ENCODE measurements around the gene PLXNA4. TPM values are rescaled to one million over a fixed set of nuclear protein-coding genes. Genes with fewer than 3 reads are reported as not detected.

The PLXNA4 gene
- total RNA-seq, 3 donors from 2014 or later = 0.08 to 0.38 (median 0.08) TPM

DNA sequence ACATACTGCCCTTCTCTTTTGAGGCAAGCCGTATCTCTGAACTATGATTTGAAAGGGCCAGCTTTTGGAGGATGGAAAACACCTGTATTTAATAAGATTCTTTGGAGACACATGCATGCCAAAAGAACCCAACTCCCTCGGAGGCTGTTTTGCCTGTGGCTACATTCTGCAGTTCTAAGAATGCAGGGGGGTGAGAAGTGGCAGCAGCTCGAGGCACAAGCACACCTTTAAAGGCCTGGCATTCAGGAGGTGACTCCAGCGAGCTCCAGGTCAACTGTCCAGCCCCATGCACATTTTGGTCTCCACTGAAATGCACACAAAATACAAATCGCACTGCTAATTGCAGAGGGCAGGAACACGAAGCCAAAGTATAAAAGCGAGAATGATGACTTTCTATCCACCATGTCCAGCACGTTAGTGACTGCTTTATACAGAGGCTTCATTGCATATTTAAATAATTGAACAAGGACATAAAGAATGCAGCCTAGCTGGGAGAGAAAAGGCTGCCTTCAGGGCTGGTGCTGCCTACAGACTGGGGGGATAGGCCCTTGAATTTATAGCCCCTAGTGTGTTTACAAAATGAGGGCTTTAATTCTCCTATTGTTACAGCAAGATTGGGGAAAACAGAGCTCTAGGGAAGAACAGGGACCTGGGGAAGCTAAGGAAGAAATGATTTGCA is 359.3 kb downstream of the PLXNA4 start:
- Mint-ChIP-seq H3K36me3 (ENCODE audit: insufficient read depth) (no peaks in the 10 kb centered on the region), H3K4me3 (no peak overlapping the region), H3K27me3 (ENCODE audit: low read depth) (peaks cover 2% of the 10 kb centered on the region), H3K9me3 (no peaks in the 10 kb centered on the region), H3K4me1 (ENCODE audit: low read depth) (no peaks in the 10 kb centered on the region)
- no peak for DNase-seq
- ATAC-seq = no peak

DNA sequence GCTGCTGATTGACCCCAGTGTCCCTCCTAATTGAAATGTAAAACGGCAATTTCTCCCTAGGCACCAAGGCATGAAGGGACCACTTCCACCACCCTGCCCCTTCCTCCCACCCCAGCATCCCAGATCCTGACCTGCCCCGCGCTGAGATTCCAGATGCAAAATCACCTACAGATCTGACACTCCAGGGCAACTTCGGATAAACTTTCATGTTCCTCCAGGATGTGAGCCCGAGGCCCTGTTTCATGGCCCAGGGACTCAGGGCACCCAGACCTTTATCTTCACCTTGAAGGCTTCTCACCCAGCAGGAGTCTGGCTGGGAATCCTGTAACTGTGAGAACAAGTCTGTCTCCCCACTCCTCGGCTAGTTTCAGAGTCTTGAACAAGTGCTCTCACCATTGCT is 361.8 kb downstream of the PLXNA4 start:
- no peak for DNase-seq
- no peak for ATAC-seq
- Mint-ChIP-seq H3K4me3 (no peak overlapping the region), H3K36me3 (ENCODE audit: insufficient read depth) (no peaks in the 10 kb centered on the region), H3K9me3 (no peaks in the 10 kb centered on the region), H3K27me3 (ENCODE audit: low read depth) (peaks cover 2% of the 10 kb centered on the region), H3K4me1 (ENCODE audit: low read depth) (no peaks in the 10 kb centered on the region)

DNA sequence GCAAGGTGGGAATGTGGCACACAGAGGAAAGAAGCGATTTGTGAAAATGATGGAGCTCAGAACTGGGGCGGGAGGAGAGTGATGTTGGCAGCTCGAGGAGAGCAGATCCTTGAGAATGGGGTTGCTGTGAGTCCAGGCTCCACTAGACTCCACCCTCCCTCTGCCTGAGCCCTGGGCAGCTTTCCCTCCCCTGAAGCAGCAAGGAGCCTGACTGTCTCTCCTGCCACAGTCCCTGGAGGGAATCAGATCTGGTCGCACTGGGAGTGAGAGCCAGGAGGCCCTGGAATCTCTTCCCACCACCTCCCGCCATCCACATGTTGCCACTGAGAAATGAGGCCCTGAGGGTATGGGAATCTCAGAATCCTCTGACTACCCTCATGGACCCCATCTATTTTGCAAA is 362.7 kb downstream of the PLXNA4 start:
- Mint-ChIP-seq H3K4me3 (no peak overlapping the region), H3K36me3 (ENCODE audit: insufficient read depth) (no peaks in the 10 kb centered on the region), H3K9me3 (no peaks in the 10 kb centered on the region), H3K27me3 (ENCODE audit: low read depth) (peaks cover 2% of the 10 kb centered on the region), H3K4me1 (ENCODE audit: low read depth) (no peaks in the 10 kb centered on the region)
- DNase-seq (no peak), ATAC-seq (no peak)

DNA sequence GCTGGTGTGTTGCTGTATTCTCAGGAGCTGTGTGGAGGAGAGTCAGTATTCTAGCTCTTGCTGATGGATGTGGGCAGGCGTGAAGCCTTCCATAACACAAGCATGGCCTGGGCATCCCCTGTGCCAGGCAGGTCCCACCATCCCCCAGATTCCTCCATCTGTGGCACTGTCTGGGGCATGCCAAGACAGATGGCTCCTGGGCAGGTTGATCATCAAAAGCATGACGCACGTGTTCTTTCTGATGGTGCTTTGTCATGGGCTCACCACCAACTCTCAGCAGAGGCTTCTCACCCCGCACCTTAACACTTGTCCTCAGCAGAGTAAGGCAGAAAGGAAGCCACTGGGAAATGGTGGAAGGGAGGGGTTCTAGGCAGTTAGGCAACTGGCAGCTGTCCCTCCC is 364.3 kb downstream of the PLXNA4 start:
- DNase-seq = no peak
- ATAC-seq = no peak
- H3K4me1 Mint-ChIP-seq (ENCODE audit: low read depth) = no peaks in the 10 kb centered on the region
- H3K27me3 Mint-ChIP-seq (ENCODE audit: low read depth) = peaks cover 8% of the 10 kb centered on the region
- H3K36me3 Mint-ChIP-seq (ENCODE audit: insufficient read depth) = no peaks in the 10 kb centered on the region
- no peak overlapping the region for H3K4me3 Mint-ChIP-seq
- H3K9me3 Mint-ChIP-seq = no peaks in the 10 kb centered on the region

DNA sequence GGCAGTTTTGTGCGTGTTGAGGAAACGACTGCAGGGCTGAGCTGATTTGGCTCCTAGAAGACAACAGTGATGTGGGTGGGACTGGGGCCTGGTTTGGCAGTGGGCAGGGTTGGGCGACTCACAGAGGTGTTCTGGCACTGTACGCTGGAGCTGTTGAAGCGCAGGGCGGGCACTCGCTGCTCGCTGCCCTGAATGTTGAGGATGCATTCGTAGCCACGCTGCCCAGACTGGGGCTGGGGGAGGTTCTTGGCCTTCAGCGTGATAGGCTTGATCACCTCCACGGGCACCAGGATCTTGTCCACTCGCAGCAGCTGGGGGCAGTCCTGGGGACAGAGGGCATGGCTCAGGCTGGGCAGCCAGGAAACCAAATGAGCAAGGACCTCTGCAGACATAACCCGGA is 365.4 kb downstream of the PLXNA4 start:
- H3K27me3 Mint-ChIP-seq (ENCODE audit: low read depth) = peaks cover 8% of the 10 kb centered on the region
- no peaks in the 10 kb centered on the region for H3K36me3 Mint-ChIP-seq (ENCODE audit: insufficient read depth)
- no peaks in the 10 kb centered on the region for H3K9me3 Mint-ChIP-seq
- H3K4me1 Mint-ChIP-seq (ENCODE audit: low read depth) = no peaks in the 10 kb centered on the region
- H3K4me3 Mint-ChIP-seq = no peak overlapping the region
- ATAC-seq (no peak), DNase-seq (no peak)

DNA sequence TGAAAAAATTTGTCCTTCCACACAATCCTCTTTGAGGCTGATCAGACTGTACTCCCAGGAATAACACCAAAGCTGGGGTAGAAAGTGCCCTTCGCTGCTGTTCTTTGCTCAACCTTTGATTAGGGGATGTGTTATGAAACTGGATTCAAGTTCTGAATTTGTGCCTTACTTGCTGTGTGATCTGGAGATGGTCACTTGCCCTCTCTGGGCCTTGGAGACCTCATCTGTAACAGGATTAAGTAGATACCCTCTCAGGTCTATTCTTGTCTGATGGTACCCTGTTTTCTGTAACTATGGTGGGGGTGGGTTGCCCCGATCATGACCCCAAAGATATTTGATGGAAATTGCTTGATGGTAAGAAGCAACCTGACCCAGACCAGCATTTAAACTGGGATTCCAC is 368.5 kb downstream of the PLXNA4 start:
- H3K36me3 Mint-ChIP-seq (ENCODE audit: insufficient read depth) = no peaks in the 10 kb centered on the region
- peaks cover 6% of the 10 kb centered on the region for H3K27me3 Mint-ChIP-seq (ENCODE audit: low read depth)
- H3K4me3 Mint-ChIP-seq = no peak overlapping the region
- no peaks in the 10 kb centered on the region for H3K4me1 Mint-ChIP-seq (ENCODE audit: low read depth)
- DNase-seq = no peak
- H3K9me3 Mint-ChIP-seq = no peaks in the 10 kb centered on the region
- no peak for ATAC-seq

DNA sequence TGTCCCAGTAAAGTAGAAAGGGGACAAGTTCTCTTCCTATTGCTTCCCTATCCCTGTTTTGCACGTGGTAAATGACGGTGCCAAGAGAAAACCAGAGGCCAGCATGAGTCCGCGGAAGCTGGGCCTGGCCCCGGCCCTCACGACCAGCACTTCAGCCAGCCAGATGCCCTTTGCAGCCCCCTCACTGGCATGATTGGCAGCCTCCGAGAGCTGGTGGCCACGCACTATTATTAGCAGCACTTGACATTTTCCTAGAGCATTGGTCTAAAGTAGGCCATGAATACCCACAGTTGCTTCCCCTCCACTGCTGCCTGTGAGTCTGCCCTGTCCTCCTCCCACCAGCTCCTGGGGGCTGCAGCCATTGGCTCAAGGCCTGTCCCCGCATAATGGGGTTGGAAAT is 369.1 kb downstream of the PLXNA4 start:
- no peak for DNase-seq
- Mint-ChIP-seq H3K4me3 (no peak overlapping the region), H3K36me3 (ENCODE audit: insufficient read depth) (no peaks in the 10 kb centered on the region), H3K4me1 (ENCODE audit: low read depth) (no peaks in the 10 kb centered on the region), H3K27me3 (ENCODE audit: low read depth) (peaks cover 6% of the 10 kb centered on the region), H3K9me3 (no peaks in the 10 kb centered on the region)
- ATAC-seq = no peak

DNA sequence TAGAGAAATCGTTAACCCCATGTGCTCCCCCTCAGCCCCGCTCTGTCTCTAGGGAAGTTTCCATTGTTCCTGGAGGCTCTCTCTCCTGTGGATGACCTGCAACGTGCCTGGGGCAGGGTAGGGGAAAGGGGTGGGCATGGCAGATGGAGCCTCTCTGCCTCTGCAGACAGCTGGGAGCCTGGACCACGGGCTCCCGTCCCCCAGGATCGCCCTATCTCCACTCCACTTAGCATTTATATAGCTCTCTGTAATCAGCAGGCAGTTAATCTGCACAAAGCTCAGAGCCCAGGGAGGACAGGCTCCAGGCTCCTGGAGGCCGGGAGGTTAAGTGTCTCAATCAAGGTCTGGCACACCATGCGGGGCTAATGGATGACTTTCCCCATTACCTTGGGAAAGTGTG is 369.7 kb downstream of the PLXNA4 start:
- Mint-ChIP-seq H3K9me3 (no peaks in the 10 kb centered on the region), H3K36me3 (ENCODE audit: insufficient read depth) (no peaks in the 10 kb centered on the region), H3K27me3 (ENCODE audit: low read depth) (peaks cover 6% of the 10 kb centered on the region), H3K4me3 (no peak overlapping the region), H3K4me1 (ENCODE audit: low read depth) (no peaks in the 10 kb centered on the region)
- ATAC-seq (no peak), DNase-seq (no peak)

DNA sequence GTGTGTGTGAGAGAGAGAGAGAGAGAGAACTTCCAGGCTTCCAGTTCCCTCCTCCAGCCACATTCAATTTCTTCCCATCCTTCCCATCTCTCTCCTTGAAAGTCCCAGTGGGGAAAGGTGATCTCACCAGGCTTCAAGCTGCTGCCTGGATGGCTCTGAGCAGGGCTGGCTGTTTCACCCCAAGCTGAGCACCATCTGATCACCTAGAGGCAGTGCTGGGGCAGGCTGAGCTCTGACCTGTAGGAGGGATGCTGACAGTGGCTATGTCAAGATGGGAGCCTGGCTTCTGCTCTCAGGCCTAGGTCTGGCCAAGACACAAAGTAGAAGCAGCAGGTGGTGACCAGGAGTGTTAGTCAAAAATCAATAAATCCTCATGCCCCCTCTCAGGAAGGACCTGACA is 370.8 kb downstream of the PLXNA4 start:
- ATAC-seq (no peak), DNase-seq (no peak)
- no peak overlapping the region for H3K4me3 Mint-ChIP-seq
- no peaks in the 10 kb centered on the region for H3K36me3 Mint-ChIP-seq (ENCODE audit: insufficient read depth)
- H3K9me3 Mint-ChIP-seq = no peaks in the 10 kb centered on the region
- no peaks in the 10 kb centered on the region for H3K4me1 Mint-ChIP-seq (ENCODE audit: low read depth)
- peaks cover 6% of the 10 kb centered on the region for H3K27me3 Mint-ChIP-seq (ENCODE audit: low read depth)

DNA sequence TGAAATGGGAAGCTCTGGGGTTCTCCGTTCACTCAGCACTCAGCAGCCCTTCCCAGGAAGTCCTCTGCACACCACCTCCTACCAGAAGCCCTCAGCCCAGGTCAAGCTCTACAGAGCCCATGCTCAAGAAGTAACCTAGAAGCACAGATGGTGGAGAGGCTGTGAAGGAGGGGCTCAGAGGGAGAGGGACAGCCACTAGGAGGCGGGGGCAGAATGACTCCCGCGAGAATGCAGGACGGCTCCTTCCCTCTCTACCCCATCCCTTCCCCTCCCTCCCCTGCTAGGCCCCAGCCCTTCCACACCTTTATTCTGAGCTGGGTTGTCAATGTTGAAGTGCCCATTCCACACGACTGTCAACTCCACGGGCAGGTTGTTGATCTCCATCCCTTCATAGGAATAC is 373.2 kb downstream of the PLXNA4 start:
- no peak overlapping the region for H3K4me3 Mint-ChIP-seq
- H3K4me1 Mint-ChIP-seq (ENCODE audit: low read depth) = no peaks in the 10 kb centered on the region
- DNase-seq (no peak), ATAC-seq (no peak)
- no peaks in the 10 kb centered on the region for H3K36me3 Mint-ChIP-seq (ENCODE audit: insufficient read depth)
- peaks cover 9% of the 10 kb centered on the region for H3K27me3 Mint-ChIP-seq (ENCODE audit: low read depth)
- H3K9me3 Mint-ChIP-seq = no peaks in the 10 kb centered on the region

DNA sequence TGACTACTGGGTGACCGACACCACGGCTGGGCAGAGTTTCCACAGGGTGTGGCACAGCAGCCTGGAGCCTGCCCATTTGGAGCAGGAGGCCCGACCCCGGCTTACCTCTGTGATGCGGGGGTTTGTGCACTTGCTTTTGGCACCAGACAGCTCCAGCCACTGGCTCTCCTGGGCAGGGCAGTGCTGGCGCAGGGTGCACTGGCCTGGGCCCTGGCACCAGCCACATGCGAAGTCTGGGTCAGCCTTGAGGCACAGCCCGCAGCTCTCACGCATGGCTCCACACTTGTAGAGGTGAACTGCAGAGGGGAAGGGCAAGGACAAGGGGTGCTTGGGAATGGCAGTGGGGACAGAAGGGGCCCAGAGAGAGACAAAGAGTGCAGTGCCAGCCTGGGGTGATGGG is 373.7 kb downstream of the PLXNA4 start:
- H3K4me1 Mint-ChIP-seq (ENCODE audit: low read depth) = no peaks in the 10 kb centered on the region
- H3K4me3 Mint-ChIP-seq = no peak overlapping the region
- H3K9me3 Mint-ChIP-seq = no peaks in the 10 kb centered on the region
- H3K27me3 Mint-ChIP-seq (ENCODE audit: low read depth) = peaks cover 8% of the 10 kb centered on the region
- H3K36me3 Mint-ChIP-seq (ENCODE audit: insufficient read depth) = no peaks in the 10 kb centered on the region
- ATAC-seq (no peak), DNase-seq (no peak)

DNA sequence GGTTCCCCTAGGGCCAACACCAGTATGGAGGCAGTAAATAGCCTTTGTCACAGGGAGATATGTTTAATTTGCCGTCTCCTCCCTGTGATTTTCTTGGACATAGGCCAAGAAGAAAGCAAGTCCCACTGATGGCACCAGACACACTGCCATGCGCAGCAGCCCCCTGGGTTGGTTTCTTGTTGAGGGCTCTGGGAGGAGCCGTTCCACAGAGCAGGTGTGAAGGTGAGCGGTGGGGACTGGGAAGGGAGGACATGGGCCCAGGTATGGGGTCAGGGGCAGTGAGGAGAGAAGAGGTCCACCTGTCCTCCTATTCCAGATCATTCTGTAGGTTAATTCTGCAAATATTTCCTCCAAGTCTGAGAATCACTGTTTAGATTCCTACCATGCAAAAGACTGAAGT is 376.1 kb downstream of the PLXNA4 start:
- Mint-ChIP-seq H3K9me3 (no peaks in the 10 kb centered on the region), H3K36me3 (ENCODE audit: insufficient read depth) (no peaks in the 10 kb centered on the region), H3K4me3 (no peak overlapping the region), H3K4me1 (ENCODE audit: low read depth) (no peaks in the 10 kb centered on the region), H3K27me3 (ENCODE audit: low read depth) (peaks cover 3% of the 10 kb centered on the region)
- no peak for DNase-seq
- ATAC-seq = no peak

DNA sequence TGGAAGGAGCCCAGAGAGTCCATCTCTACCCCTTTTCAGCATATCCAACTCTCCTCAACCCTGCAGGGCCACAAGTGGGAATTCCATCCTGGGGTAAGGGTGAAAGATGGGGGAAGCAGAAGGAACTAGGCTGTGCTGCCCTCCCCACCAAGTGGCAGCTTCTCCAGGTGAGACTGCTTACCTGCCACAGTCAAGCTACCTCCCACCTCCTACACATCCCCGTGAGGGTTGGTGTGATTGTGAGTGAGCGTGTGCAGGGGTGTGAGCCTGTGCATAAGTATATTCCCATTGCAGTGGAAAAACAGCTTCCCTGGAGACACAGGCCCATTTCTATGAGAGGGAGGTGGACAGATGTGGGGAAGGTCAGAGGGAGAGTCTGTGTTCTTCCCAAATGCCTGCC is 376.6 kb downstream of the PLXNA4 start:
- DNase-seq (no peak), ATAC-seq (peak in 1 of 2 donors; percentile 12)
- Mint-ChIP-seq H3K4me3 (no peak overlapping the region), H3K27me3 (ENCODE audit: low read depth) (peaks cover 3% of the 10 kb centered on the region), H3K36me3 (ENCODE audit: insufficient read depth) (no peaks in the 10 kb centered on the region), H3K9me3 (no peaks in the 10 kb centered on the region), H3K4me1 (ENCODE audit: low read depth) (no peaks in the 10 kb centered on the region)

DNA sequence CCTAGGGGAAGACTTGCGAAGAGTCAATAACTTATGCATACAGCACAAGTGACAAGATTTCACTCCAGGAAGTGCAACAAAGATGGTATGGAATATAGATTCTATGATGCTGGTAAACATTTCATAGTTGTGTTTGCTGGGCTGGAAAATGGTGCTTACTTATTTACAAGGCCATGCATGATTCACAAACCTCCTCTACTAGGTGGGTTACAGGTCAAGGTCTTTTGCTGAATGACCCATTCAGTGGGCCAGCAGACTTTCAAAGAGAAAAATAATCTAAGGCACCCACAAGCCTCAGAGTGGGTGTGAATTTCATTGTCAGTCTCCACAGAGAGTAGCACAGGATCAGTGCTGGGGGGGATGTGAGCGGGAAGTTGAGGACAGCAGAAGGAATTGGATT is 378.5 kb downstream of the PLXNA4 start:
- Mint-ChIP-seq H3K4me1 (ENCODE audit: low read depth) (no peaks in the 10 kb centered on the region), H3K9me3 (no peaks in the 10 kb centered on the region), H3K36me3 (ENCODE audit: insufficient read depth) (no peaks in the 10 kb centered on the region), H3K4me3 (no peak overlapping the region), H3K27me3 (ENCODE audit: low read depth) (peaks cover 3% of the 10 kb centered on the region)
- ATAC-seq = no peak
- DNase-seq = no peak

DNA sequence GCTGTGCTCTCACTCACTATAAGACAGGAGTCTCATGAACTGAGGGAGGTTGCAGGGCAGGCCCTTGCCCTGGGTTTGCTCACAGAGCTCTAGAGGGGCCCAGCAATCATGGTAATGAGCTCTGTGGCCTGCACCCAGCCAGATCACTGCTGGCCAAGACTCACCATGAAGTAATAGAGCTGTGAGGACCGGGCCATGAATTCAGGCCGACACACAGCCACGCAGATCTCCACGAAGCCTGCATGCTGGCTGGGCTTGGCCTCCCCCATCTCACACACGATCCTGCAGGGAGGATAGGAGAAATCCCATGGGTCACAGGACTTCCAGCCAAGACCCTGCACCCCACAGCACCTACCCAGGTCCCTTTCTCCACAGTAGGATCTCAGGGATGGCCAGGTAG is 382.4 kb downstream of the PLXNA4 start:
- Mint-ChIP-seq H3K4me1 (ENCODE audit: low read depth) (no peaks in the 10 kb centered on the region), H3K36me3 (ENCODE audit: insufficient read depth) (no peaks in the 10 kb centered on the region), H3K27me3 (ENCODE audit: low read depth) (peaks cover 2% of the 10 kb centered on the region), H3K4me3 (no peak overlapping the region), H3K9me3 (no peaks in the 10 kb centered on the region)
- no peak for ATAC-seq
- DNase-seq = no peak

DNA sequence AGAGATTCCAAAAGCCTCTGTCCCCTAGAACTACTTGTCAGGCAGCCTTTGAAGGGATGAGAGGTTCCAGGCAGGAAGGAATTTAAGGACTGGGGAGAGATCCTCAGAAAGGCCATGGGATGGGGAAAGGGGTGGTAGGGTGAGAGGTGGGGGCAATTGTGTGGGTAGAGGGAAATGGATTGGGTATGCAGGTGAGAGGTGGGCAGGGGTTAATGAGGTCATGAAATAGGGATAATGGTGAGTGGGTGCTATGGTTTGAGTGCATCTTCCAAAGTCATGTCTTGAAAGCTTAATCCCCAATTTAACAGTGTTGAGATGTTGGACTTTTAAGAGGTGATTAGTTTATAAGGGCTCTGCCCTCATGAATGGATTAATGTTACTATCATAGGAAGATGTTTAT is 383.5 kb downstream of the PLXNA4 start:
- no peak overlapping the region for H3K4me3 Mint-ChIP-seq
- no peaks in the 10 kb centered on the region for H3K9me3 Mint-ChIP-seq
- H3K36me3 Mint-ChIP-seq (ENCODE audit: insufficient read depth) = no peaks in the 10 kb centered on the region
- H3K4me1 Mint-ChIP-seq (ENCODE audit: low read depth) = no peaks in the 10 kb centered on the region
- ATAC-seq = no peak
- no peaks in the 10 kb centered on the region for H3K27me3 Mint-ChIP-seq (ENCODE audit: low read depth)
- no peak for DNase-seq
